Measurements from ENCODE around the gene SLC25A1. TPM values are rescaled to one million over a fixed set of nuclear protein-coding genes. Genes with fewer than 3 reads are reported as not detected.

Gene SLC25A1
- total RNA-seq, 1 donor from 2014 or later: 99.8 TPM

GRCh38 chr22:19201130-19201868 is 22.8 kb upstream of the SLC25A1 start:
- no peak for DNase-seq (ENCODE audit: low spot score, unreplicated experiment)
- no peaks in the 10 kb centered on the region for H3K36me3 Mint-ChIP-seq (ENCODE audit: insufficient read depth)
- TF ChIP-seq, protein P1, sequence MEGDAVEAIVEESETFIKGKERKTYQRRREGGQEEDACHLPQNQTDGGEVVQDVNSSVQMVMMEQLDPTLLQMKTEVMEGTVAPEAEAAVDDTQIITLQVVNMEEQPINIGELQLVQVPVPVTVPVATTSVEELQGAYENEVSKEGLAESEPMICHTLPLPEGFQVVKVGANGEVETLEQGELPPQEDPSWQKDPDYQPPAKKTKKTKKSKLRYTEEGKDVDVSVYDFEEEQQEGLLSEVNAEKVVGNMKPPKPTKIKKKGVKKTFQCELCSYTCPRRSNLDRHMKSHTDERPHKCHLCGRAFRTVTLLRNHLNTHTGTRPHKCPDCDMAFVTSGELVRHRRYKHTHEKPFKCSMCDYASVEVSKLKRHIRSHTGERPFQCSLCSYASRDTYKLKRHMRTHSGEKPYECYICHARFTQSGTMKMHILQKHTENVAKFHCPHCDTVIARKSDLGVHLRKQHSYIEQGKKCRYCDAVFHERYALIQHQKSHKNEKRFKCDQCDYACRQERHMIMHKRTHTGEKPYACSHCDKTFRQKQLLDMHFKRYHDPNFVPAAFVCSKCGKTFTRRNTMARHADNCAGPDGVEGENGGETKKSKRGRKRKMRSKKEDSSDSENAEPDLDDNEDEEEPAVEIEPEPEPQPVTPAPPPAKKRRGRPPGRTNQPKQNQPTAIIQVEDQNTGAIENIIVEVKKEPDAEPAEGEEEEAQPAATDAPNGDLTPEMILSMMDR (IDR thresholded peaks at IDR 0.05; ENCODE audit: unreplicated experiment): no peak
- H3K27ac Mint-ChIP-seq: no peak overlapping the region
- peaks cover 3% of the 10 kb centered on the region for H3K9me3 Mint-ChIP-seq (ENCODE audit: low read depth)
- no peaks in the 10 kb centered on the region for H3K4me1 Mint-ChIP-seq (ENCODE audit: low read depth)
- no peak overlapping the region for H3K4me3 Mint-ChIP-seq (ENCODE audit: low read depth)
- H3K27me3 Mint-ChIP-seq: no peaks in the 10 kb centered on the region

DNA sequence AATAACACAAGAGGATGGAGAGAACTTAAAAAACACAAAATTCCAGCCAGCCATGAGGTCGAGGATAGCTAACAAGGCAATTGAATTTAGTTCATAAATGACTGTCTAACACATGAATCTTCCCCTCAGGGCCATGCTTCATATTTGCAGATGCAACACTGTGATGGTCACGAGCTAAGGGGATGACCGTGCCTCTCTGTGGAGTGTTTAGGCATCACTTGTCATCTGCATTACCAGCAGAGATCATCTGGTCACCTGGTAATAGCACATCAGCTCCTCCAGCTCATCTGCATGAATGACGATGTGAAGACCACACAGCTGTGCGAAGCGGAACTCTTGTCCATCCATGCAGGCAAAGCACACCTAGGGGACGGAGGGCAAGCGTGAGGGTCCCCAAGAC is 20.9 kb upstream of the SLC25A1 start:
- Mint-ChIP-seq H3K27ac (no peak overlapping the region), H3K4me3 (ENCODE audit: low read depth) (no peak overlapping the region), H3K27me3 (no peaks in the 10 kb centered on the region), H3K4me1 (ENCODE audit: low read depth) (no peaks in the 10 kb centered on the region), H3K9me3 (ENCODE audit: low read depth) (peaks cover 3% of the 10 kb centered on the region), H3K36me3 (ENCODE audit: insufficient read depth) (no peaks in the 10 kb centered on the region)
- no peak for DNase-seq (ENCODE audit: low spot score, unreplicated experiment)
- TF ChIP-seq, protein P1 (IDR thresholded peaks at IDR 0.05; ENCODE audit: unreplicated experiment): no peak

- H3K27ac Mint-ChIP-seq: no peak overlapping the region
- no peaks in the 10 kb centered on the region for H3K27me3 Mint-ChIP-seq
- no peak overlapping the region for H3K4me3 Mint-ChIP-seq (ENCODE audit: low read depth)
- no peaks in the 10 kb centered on the region for H3K4me1 Mint-ChIP-seq (ENCODE audit: low read depth)
- H3K9me3 Mint-ChIP-seq (ENCODE audit: low read depth): peaks cover 3% of the 10 kb centered on the region
- H3K36me3 Mint-ChIP-seq (ENCODE audit: insufficient read depth): no peaks in the 10 kb centered on the region
- TF ChIP-seq, protein P1 (IDR thresholded peaks at IDR 0.05; ENCODE audit: unreplicated experiment): no peak
- no peak for DNase-seq (ENCODE audit: low spot score, unreplicated experiment)
Observed at GRCh38 chr22:19197997-19198865, 19.7 kb upstream of the SLC25A1 start.

DNA sequence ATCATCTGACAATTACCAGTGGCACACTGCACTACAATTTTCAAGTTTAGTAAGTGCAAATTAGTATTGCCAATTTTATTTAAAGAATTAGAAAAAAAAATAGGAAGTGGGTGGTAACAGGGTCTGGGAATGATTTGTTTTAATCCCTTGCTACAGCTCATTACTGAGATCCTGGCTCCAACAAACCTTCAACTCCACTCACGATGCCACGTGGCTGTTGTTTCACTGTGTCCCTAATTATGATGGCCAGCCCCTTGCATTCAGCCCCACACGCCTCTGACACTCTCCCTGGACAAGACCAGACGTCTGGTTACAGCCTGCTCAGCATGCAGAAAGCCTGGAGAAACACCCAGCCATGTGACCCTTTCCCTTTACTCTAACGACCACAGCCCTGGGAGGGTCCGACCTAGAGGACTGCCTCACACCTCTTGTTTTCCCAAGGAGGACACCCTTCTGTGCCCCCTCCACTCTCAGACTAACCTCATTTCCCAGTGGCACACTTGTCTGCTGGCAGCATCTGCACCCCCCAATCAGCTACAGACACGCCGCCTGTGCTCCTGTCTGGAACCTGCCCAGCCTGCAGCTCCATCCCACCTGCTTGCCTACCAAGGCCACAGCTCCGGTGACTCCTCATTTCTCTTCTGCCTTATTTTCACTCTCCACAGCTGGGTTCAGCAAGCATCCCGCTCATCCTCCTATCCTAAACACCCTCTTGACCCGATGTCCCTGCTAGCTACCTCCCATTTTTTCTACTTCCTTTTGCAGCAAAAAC is 18.5 kb upstream of the SLC25A1 start:
- no peaks in the 10 kb centered on the region for H3K36me3 Mint-ChIP-seq (ENCODE audit: insufficient read depth)
- H3K9me3 Mint-ChIP-seq (ENCODE audit: low read depth): no peaks in the 10 kb centered on the region
- H3K4me3 Mint-ChIP-seq (ENCODE audit: low read depth): no peak overlapping the region
- TF ChIP-seq, protein P1 (IDR thresholded peaks at IDR 0.05; ENCODE audit: unreplicated experiment): no peak
- no peaks in the 10 kb centered on the region for H3K27me3 Mint-ChIP-seq
- H3K27ac Mint-ChIP-seq: no peak overlapping the region
- no peaks in the 10 kb centered on the region for H3K4me1 Mint-ChIP-seq (ENCODE audit: low read depth)
- DNase-seq (ENCODE audit: low spot score, unreplicated experiment): no peak
